Dermis blood vessel endothelial cell (primary cell): ENCODE results near the gene GID8. TPM values are rescaled to one million over a fixed set of nuclear protein-coding genes. Genes with fewer than 3 reads are reported as not detected.
A peak's percentile ranks its signal among the peaks of the same experiment; 100 is the strongest.

Experiments
- DNase-seq: peaks from one replicate; pipeline ENCODE4 v3.0.0; 2010
- total RNA-seq: library from RNA; depleted of rRNA; stranded (reverse); fragments of >200 nt; gene quantifications from 2 replicates; pipeline ENCODE4 v1.2.3, GENCODE V29; 2014

Gene GID8
- total RNA-seq, 1 donor from 2014 or later: 43.7 TPM

GRCh38 chr20:62971211-62971949 is 33.4 kb downstream of the GID8 start:
- no peak for DNase-seq

GRCh38 chr20:62971950-62972844 is 34.2 kb downstream of the GID8 start:
- peak; percentile 88 for DNase-seq

- no peak for DNase-seq
Measured at GRCh38 chr20:62972845-62973745, 35.1 kb downstream of the GID8 start.

- no peak for DNase-seq
Measured at GRCh38 chr20:62975251-62975760, 37.4 kb downstream of the GID8 start.

GRCh38 chr20:62975812-62976508 is 38.0 kb downstream of the GID8 start:
- DNase-seq: no peak

- DNase-seq: no peak
Measured at GRCh38 chr20:62976886-62977285, 38.9 kb downstream of the GID8 start.

DNA sequence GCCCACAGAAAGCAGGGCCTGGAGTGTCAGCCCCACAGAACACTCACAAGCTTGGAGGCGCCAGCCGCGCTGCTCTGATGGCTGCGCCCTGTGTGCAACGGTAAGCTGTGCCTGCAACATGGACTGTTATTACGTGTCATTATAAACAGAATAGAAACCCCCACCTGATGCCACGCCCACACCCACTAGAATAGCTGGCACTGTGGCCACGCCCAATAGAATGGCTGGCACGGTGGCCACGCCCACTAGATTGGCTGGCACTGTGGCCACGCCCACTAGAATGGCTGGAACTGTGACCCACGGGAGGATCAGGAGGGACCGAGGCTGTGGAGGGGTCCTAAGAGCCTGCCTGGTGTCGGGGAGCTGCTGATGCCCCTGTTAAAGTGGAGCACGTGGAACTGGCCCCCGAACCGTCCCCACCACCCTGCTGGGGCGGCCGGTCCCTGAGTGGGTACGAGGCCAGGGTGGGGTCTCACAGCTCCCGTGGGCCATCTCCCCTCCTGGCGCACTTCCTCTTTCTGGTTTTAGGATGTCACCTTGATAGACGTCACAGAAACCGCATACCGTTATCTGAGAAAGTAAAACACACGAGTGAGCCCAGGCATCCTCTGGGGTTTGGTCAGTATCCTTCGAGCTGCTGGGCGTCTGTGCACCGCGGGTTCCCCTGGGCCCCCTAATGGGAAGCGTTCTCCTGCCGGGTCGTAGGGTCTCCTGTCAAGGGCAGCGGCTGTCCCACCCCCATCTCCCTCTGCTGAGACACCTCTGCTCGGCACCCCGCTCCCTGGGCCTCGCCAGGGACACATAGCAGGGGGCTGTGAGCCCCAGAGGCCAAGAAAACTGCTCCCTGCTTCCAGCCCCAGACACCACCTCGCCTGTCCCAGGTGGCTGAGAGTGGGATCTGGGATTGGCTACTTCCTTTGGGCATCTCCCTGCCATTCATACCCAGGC is 39.9 kb downstream of the GID8 start:
- DNase-seq: no peak

DNA sequence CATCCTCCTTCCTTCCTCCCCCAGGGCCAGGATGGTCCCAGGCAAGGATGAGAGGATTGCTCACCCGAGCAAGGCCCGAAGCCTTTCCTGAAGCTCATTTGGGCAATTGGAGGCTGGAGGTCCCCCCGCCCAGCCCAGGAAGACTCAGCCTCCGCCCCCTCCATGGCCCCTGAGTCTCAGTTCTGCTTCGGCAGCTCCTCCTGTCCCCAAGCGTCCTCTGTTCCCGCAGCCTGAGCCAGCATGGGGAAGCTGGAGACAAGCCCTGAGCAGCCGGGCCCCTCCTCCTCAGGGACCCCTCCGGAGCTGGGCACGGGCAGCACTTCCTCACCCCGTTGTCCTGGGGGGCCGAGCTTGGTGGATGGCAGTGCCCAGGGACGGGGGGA is 40.6 kb downstream of the GID8 start:
- DNase-seq: no peak

DNA sequence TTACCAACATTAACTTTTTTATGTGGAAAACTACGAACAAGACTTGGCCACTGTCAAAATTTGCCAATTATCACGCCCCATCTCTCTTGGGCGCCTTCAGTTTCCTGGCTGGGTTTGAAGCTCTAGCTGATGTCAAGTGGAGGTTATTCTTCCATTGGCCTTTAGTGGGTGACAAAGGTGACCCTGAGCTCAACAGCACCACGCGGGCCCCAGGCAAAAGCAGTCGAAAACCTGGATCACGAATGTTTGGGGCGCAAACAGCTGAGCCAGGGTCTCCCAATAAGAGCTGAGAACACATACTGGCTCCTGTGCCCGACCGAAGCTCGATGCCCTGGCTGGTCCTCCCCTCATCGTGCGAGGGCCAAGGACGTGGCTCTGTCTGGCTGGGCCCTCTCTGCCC is 41.4 kb downstream of the GID8 start:
- no peak for DNase-seq

DNA sequence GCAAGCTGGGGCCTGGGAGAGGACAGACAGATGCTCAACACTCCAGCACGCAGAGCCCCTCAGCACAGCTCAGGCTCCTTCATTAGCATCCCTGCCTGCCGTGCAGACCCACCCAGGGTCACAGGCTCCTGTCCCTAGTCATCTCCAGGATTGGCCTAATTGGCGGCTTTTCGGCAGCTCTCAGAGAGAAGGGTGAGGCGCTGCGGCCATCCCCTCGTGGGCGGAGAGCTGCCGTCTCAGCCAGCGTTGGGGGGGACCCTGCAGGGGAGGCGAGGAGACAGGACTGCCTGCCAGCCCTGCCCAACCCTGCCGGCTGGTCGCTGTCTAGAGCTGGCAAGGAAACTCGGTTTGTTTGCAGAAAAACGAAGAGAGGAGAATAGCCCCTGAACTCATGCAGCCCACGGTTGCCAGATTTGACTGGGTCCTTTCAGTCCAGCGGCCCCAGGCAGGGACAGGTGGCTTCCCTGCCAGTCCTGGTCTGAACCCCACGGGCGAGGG is 42.0 kb downstream of the GID8 start:
- DNase-seq: no peak

GRCh38 chr20:62980380-62980960 is 42.5 kb downstream of the GID8 start:
- no peak for DNase-seq

- peak; percentile 17 for DNase-seq
Measured at GRCh38 chr20:62980970-62981369, 43.0 kb downstream of the GID8 start.

- no peak for DNase-seq
Measured at GRCh38 chr20:62982124-62983075, 44.5 kb downstream of the GID8 start.

GRCh38 chr20:62983210-62983609 is 45.3 kb downstream of the GID8 start:
- no peak for DNase-seq

- DNase-seq: no peak
Measured at GRCh38 chr20:62984666-62985443, 46.9 kb downstream of the GID8 start.

DNA sequence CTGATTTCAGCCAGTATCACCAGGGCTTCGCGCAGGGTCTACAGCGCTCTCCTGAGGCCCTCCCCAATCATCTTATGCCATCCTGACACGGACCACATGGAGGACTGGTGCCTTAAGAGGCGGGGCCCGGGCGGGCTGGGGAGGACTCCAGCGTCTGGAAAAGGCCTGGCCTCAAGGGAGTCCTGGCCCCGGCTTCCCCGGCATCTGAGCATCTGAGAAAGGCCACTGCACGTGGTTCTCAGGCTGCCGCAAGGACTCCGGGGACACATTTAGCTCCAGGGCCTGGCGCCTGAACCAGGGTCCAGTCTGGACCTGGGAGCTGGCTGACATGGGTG is 47.5 kb downstream of the GID8 start:
- no peak for DNase-seq

DNA sequence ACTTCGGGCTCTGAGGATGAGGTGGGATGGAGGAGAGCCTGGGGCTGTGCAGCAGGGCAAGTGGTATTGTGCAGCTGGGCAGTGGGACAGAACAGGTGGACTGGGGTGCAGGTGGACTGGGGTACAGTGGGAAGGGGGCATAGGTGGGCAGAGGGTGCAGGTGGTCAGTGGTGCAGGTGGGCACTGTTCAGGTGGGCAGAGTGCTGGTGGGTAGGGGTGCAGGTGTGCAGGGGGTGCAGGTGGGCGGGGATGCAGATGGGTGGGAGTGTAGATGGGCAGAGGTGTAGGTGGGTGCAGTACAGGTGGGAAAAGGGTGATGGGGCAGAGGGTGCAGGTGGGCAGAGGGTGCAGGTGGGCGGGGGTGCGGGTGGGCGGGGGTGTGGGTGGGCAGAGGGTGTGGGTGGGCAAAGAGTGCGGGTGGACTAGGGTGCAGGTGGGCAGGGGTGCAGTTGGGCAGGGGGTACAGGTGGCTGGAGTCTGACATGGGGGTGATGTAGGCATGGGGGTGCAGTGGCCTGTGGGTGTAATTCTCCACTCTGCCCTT is 48.4 kb downstream of the GID8 start:
- DNase-seq: no peak

DNA sequence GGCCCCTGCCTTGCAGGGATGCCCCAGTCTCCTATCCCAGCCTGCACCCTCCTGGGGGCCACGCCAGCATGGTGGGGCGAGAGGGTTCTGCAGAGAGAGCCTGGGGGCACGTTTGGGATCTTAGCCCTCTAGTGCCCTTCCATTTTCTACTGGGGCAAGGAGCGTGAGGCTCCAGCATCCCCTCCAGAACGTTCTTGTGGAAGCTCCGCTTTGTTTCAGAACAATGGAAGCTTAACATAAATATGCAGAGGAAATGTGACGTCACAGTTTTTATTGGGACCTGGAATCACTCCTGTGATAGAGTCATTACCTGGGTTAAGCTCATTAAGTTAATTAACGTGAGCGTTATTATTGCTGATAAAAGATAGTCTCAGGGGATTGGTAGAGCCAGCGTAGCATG is 49.2 kb downstream of the GID8 start:
- peak; percentile 41 for DNase-seq
